Pulmonary artery endothelial cell (primary cell): ENCODE data around the gene SULF2. TPM values are rescaled to one million over a fixed set of nuclear protein-coding genes. Genes with fewer than 3 reads are reported as not detected.

Experiments used
- DNase-seq: peaks from one replicate; pipeline ENCODE4 v3.0.0-alpha.2; 2011; ENCODE audit warnings: low read depth, low spot score
- total RNA-seq: library from RNA; depleted of rRNA; stranded (reverse); fragments of >200 nt; gene quantifications from 2 replicates; pipeline ENCODE4 v1.2.3, GENCODE V29; 2014

The SULF2 gene
- total RNA-seq, 1 donor from 2014 or later: 64.6 TPM

DNA sequence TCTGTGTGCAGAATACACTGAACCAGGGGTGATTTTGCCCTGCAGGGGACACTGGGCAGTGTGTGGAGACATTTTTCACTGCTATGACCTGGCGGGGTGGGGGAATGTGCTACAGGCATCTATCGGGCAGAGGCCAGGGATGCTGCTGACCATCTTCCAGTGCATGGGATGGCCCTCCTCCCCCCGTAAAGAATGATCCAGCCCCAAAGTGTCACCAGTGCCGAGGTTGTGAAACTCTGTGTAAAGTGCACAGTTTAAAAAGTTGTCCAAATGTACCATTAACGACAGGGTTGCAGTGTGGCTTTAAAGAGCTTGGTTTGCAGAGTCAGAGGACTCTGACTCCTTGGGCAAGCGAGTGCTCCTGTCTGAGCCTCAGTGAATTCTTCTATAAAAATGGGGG, 72.1 kb downstream of the SULF2 start:
- no peak for DNase-seq

GRCh38 chr20:47711046-47711752, 74.1 kb downstream of the SULF2 start:
- no peak for DNase-seq

- DNase-seq: no peak
These were observed 74.6 kb downstream of the SULF2 start for GRCh38 chr20:47710665-47711045.

- DNase-seq: no peak
These were observed 76.1 kb downstream of the SULF2 start for GRCh38 chr20:47708953-47709833.

DNA sequence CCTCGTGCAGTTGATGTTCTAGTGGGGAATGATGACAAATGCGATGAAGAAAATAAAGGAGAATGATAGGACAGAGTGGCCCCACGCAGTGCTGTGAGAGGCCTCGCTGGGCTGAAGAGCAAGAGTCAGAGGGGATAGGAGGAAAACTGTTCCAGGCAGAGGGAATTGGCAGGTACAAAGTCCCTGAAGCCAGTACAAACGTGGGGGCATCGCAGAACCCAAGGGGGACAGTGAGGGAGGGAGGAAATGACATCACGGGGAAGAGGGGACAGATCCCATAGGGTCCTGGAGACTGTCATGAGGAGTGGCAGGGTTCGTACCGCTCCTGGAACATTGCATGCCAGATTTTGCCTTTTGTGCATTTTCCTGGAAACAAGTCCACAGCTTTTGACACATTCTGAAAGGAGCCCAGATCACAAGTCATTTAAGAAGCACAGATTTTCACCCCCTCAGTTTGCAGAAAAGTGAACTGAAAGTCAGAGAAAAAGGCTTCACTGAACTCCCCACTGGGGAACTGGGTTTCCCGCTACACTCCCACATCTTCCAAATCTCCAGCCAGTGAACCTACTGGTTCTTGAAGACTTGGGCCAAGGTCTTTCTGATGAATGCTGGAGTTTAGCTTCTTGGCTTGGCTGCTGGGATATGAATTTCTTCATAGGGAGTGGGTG, 77.0 kb downstream of the SULF2 start:
- DNase-seq: no peak

DNA sequence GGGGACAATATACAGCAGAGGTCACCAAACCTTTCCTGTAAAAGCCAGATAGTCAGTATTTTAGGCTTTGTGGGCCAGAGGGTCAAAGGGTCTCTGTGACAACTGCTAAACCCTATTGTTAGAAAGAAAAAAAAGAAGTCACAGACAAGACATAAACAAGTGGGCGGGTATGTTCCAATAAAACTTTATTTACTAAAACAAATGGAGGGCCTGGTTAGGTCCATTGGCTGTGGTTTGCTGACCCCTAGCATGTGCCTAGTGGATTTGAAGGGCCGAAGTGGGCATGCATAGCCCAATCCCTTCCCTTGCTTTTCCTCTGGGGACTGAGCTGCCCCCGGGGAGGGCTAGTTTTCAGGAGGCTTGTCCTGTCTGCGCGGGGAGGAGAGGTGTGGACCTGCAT, 78.9 kb downstream of the SULF2 start:
- no peak for DNase-seq

- DNase-seq: no peak
These were observed 79.8 kb downstream of the SULF2 start for GRCh38 chr20:47705497-47705856.

DNA sequence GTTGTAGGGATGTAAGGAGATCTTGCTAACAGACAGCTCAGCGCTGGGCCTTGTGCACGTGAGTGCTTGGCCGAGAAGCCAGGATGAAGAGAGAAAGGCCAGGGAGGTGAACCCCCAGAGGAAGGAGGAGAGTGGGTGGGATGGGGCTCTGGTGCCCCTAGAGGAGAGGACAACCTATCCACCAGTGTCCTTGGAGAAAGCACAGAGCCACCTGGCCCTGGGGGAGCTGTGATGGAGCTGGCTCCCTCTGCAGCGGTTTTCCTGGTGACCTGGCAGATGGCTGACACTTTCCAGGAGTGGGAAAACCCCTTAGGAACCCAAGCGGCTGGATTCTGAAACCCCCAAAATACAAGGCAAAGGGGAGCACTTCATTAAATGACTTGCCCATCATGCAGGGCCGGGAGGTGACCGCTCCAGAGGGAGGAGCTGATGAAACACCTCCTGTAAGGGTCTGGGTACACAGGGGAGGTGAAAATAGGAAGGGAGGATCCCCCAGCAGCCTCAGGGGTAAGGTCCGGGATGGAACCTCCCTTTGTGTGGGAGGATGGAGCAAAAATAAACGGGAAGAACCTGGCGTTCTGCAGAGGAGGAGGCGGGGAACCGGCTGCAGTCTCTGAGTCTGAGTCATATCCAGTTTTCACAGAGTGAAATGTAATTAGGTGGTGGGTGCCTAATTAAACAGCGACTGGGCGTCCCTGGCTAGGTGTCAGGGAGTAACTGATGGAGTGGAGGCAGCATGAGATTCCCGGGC, 80.4 kb downstream of the SULF2 start:
- no peak for DNase-seq

DNA sequence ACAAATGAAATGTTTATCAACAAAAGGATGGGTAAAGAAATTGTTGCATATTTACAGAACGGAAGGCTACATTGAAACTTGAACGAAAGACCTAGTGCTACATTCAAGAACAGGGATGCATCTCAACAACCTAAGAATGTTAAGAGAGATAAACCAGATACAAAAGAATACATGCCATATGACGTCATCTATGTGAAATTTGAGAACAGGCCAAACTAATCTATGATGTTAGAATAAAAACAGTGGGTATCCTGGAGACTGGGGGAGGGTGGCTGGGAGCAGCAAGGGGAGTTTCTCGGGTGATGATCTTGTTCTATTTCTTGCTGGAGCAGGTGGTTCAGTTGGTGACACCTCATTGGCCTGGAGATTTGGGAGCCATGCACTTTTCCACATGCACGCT, 81.5 kb downstream of the SULF2 start:
- no peak for DNase-seq

DNA sequence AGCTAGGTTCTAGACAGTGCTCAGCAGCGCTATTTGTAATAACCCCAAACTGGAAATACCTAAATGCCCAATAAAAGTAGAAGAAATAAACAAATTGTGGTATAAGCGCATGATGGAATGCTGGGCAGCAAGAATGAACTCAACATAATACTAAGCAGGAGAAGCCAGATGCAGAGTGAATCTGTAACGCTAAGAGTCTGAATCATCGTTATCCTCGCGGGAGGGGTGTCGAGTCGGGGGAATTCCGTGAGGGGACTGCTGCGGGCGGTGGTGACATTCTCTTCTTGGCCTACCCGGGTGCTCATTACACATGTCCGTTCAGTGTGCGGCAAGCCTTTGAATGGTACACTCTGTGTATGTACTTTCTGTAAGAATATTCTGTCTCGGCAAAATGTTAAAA, 83.7 kb downstream of the SULF2 start:
- DNase-seq: no peak

DNA sequence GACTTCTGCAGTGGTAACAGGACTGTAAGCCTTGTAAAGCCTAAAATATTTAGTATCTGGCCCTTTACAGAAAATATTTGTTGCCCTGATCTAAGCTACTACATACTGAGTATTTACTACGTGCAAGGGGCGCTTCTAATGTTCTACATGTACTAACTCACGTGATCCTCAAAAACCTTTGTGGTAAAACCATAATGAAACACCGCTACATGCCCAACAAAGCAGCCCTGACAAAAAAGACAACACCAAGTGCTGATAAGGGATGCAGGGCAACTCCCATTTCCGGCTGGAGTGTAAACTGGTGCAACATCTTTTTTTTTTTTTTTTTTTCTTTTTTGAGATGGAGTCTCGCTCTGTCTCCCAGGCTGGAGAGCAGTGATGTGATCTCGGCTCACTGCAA, 85.0 kb downstream of the SULF2 start:
- DNase-seq: no peak

DNA sequence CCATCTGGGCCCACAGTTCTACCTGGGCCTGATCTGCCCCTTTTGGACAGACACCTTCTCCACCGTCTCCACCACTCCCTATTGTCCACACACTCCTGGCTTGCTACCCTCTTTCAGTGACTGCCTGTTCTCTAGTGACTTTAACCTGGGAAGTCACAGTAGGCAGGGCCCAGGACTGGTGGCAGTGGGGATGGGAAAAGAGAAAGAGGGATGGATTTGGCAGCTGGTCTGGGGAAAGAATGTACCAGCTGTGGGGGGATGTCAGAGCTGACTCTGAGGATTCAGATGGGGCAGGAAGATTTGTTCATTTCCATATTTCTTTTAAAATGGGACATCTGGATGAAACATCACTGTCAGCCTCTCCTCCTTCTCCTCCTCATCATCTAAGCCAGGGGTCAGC, 85.5 kb downstream of the SULF2 start:
- no peak for DNase-seq

DNA sequence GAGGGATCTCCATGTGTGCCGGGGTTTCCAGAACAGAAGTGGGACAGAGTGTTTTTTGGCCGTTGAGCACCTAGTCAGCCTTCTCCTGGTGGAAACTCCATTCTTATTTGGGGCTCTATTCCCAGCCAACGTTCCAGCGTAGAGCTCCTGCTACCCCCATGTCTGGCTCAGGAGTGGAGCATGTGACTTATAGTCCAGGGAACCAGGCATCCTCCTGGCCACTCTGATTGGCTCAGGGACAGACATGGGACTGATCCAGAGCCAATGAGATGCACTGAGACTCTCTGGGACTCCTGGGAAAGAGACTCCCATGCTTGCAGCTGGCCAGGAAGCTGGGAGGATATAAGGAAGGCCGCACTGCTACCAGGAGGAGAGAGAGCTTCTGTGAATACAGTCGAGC, 87.1 kb downstream of the SULF2 start:
- no peak for DNase-seq

GRCh38 chr20:47696856-47697255, 88.4 kb downstream of the SULF2 start:
- DNase-seq: no peak

GRCh38 chr20:47694021-47694818, 91.1 kb downstream of the SULF2 start:
- DNase-seq: no peak

DNA sequence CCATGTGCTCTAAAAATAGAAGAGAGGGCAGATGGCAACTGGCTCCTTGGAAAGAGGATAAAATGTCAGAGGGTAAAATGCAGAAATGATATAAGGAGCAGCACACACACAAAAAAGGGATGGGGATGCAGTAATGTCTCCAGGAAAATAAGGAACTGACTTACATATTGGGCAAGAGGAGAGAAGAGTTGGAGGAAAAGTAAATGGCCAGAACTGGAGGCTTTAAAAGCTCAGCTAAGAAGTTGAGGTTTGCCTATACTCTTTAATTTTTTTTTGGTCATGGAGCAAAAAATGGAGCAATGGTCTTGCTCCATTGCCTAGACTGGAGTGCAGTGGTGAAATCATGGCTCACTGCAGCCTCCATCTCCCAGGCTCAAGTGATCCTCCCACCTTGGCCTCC, 93.7 kb downstream of the SULF2 start:
- DNase-seq: no peak

DNA sequence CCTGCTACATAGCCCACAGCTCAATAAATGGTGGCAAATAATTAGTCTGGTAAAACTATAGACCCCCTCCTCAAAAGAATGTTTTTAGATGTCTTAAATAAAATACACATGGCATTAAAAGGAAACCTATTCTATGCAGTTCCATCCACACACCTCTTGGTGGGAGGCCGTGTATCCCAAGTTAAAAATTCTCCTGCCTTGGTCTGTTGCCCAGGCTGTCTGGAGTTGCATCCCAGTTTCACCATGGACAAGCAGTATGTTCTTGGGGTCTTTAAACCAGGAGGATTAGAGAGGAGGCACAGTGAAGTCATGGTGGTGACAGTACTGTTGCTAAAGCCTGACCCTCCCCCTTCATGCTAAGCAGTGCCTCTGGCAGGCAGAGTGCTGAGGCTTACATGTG, 95.5 kb downstream of the SULF2 start:
- DNase-seq: no peak

DNA sequence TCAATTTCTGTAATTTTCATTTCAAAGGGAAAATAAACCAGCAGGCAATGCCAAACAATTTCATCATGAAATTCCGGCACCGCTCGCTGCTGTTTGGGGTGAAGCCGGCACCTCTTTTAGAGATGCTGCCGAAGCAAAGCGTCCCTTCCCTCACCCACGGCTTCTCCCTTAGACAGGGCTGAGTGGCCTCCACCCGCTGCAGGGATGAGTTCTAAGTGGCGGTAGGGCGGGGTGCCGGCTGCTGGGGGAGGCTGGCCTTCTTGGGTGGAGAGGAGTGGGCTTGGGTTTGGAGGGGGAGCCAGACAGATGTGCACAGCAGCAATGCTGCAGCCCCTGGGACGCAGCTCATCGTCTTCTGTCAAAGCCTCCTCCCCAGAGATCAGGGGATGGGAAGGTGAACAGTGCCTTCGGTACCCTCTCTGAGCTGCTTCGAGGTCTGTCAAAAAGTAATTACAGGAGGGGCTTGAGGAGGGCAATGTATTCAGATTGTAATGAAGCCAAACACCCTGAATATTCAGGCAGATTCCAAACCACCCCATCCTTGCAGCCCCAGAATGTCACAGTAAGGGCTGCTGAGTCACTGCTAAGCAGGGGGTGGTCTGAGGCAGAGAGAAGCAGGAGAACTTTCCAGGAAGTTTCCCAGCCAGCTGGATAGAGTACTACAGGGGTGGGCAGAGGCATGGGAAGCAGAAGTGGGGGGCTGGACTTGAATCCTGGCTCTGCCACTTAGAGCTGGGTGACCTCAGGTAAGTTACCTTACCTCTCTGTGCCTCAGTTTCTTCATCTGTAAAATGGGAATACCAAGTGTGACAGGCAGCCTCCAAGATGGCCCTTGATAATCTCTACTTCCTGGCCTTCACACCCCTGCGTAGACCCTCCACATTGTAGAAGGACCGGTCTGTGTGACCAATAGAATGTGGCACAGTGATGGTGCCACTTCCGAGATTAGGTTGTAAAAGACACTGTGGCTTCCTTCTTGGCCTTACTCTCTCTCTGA, 96.6 kb downstream of the SULF2 start:
- no peak for DNase-seq

- DNase-seq: no peak
These were observed 97.9 kb downstream of the SULF2 start for GRCh38 chr20:47687095-47687987.
